SK-N-MC (cell line): ENCODE results near the gene ECPAS.

Experiments used
- EZH2 ChIP-seq: fragments of 200-600 bp; sonication (generic); IDR thresholded peaks from one replicate; pipeline ENCODE4 v1.6.1; 2017; ENCODE audit warnings: antibody characterized with exemption
- POLR2AphosphoS5 ChIP-seq: IDR thresholded peaks from 2 replicates; pipeline ENCODE4 v1.6.1; 2012; ENCODE audit warnings: mild to moderate bottlenecking, low read depth, low read length, borderline replicate concordance

- no peak for TF ChIP-seq POLR2AphosphoS5
- no peak for TF ChIP-seq EZH2
These were observed 94.8 kb downstream of the ECPAS start for GRCh38 chr9:111389406-111389805.
